Fibroblast of villous mesenchyme (primary cell): ENCODE results near the gene PLEKHH3. TPM values are rescaled to one million over a fixed set of nuclear protein-coding genes. Genes with fewer than 3 reads are reported as not detected.

Experiments
- DNase-seq: peaks from one replicate; pipeline ENCODE4 v3.0.0-alpha.2; 2010; ENCODE audit warnings: low read depth
- H3K4me3 ChIP-seq: 2 replicates; pipeline ENCODE4 v1.5.1; 2011; ENCODE audit warnings: low read depth, mild to moderate bottlenecking, low read length
- CTCF ChIP-seq: IDR thresholded peaks from 2 replicates; pipeline ENCODE4 v1.5.1; 2012; ENCODE audit warnings: low read depth, mild to moderate bottlenecking, low read length; ENCODE audit not compliant: insufficient read depth
- total RNA-seq: library from RNA; depleted of rRNA; stranded (reverse); fragments of >200 nt; gene quantifications from 2 replicates; pipeline ENCODE4 v1.2.3, GENCODE V29; 2012

The PLEKHH3 gene
- total RNA-seq, 1 donor = 13.8 TPM

- no peak for DNase-seq
- no peak for TF ChIP-seq CTCF
- no peak overlapping the region for H3K4me3 ChIP-seq
Measured at GRCh38 chr17:42706732-42707131, 29.9 kb upstream of the PLEKHH3 start.

- TF ChIP-seq CTCF = no peak
- no peak overlapping the region for H3K4me3 ChIP-seq
- DNase-seq = no peak
Measured at GRCh38 chr17:42704837-42705494, 28.2 kb upstream of the PLEKHH3 start.

GRCh38 chr17:42704490-42704836 lies 27.7 kb upstream of the PLEKHH3 start:
- TF ChIP-seq CTCF = no peak
- DNase-seq = no peak

GRCh38 chr17:42702446-42702845 lies 25.7 kb upstream of the PLEKHH3 start:
- DNase-seq = no peak
- TF ChIP-seq CTCF = no peak
- no peak overlapping the region for H3K4me3 ChIP-seq

More at GRCh38 chr17:42704490-42704836, 27.7 kb upstream of the PLEKHH3 start:
- H3K4me3 ChIP-seq = no peak overlapping the region

GRCh38 chr17:42700586-42701289 lies 23.9 kb upstream of the PLEKHH3 start:
- TF ChIP-seq CTCF = no peak
- H3K4me3 ChIP-seq = no peak overlapping the region
- no peak for DNase-seq

GRCh38 chr17:42699415-42699740 lies 22.6 kb upstream of the PLEKHH3 start:
- no peak for TF ChIP-seq CTCF
- DNase-seq = no peak
- H3K4me3 ChIP-seq = no peak overlapping the region
